NCI-H1930 (cell line): ENCODE measurements around the gene ADAMTS9.
"Not testable (repeated sequence)": the region's sequence is repeated elsewhere in the genome, so short reads cannot be mapped to it uniquely, and the experiment has no call there.

ENCODE experiments used
- DNase-seq, 2 experiments: peaks; one replicate each; lab custom pipeline; 2025; lab: John Stamatoyannopoulos, UW

The ADAMTS9 gene

GRCh38 chr3:64575211-64575844 lies 112.5 kb downstream of the ADAMTS9 start:
- no peak for DNase-seq

DNA sequence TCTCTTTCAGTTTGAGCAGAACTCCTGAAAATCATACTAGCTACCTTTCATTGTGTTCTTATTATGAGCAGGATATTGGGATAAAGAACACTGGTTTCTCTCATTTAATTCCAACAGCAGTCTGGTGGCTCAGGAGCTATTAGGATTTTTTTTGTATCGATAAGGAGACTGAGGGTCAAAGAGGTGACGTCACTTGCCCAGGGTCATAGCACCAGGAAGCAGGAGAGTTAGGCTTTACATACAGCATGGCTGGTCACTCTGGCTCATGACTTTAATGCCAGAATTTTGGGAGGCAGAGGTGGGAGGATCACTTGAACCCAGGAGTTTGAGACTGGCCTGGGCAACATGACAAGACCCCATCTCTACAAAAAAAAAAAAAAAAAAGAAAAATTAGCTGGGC lies 113.6 kb downstream of the ADAMTS9 start:
- no peak for DNase-seq

- DNase-seq: no peak
These were observed 115.8 kb downstream of the ADAMTS9 start for GRCh38 chr3:64571982-64572381.

DNA sequence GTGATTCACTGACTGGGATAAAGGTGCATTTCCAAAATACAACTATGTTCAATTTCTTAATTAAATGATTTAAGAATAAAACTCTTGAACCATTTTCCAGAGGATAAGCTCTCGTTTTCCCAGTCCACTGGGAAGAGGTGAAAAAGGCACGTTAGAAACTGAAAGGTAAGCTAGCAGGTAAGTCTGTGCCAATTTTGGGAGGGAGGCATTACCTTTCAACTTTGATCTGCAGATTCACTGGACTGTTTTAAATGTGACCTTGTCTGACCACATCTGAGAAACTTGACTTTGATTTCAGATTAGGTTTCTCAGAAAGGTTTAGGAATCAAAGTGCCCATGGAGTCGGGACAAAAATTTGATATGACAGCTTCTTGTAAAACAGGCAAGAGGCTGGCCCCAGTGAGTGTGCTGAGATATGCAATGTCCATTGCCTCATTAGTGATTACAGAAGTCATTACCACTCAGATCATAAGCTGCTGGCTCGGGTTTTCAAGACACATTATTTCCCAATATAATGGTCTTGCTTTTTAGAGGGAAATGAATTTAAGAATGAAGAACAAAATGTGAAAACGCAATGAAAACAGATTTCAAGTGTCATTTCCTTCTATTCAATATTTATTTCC lies 118.8 kb downstream of the ADAMTS9 start:
- DNase-seq: no peak

DNA sequence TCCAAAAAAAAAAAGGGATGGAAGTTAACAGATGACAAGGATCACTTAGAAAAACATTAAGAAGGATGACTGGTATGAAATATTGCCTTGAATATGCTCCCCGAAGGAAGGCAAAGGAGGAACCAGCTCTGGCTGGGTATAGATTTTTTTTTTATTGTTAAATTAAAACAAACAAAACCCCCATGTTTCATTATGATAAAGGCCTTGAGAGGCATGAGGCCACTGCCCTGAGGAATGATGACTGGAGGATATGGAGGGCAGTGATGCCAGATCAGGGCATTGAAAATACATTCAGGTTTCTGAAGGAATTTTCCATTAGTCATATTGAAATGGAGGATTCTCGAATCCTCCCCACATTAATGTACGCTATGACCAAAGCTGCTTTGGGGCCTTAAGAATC lies 120.9 kb downstream of the ADAMTS9 start:
- no peak for DNase-seq

DNA sequence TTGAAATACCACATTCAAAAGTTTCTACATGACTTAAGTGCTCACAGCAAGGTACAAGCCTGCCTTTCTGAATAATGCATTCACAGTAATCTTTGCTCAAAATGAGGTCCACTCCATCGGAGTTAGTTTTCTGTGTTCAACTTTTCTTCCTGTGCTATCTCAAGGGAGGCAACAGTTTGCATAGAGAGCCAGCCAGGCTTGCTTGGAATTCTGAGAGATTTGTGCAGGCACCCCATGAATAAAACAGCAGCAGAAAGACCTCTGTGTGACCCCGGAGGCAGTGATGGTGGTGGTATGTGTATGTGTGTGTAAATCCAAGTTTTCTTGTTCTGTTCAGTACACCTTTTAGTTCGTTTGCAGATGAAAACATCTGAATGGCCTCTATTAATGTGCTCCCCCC lies 124.0 kb downstream of the ADAMTS9 start:
- DNase-seq: no peak

DNA sequence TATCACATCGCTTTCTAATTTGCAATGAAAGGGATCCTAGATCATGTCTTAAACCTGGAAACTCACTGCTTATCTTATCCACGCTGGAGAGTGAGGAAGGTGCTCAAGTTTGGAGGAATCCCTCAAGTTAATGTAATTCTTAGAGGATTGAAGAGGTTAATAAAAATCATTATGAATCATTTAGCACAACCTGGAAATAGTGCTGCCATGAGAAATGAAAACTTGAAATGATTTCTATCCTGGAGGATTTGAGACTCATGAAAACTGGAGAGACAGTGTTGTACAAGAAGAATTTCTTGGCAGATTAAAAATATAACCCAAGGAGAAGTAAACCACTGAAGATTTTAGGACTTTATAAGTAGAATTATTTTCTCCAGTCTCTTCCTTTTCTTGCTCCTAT lies 125.9 kb downstream of the ADAMTS9 start:
- DNase-seq: no peak

- DNase-seq: no peak
These were observed 126.4 kb downstream of the ADAMTS9 start for GRCh38 chr3:64561325-64561843.

DNA sequence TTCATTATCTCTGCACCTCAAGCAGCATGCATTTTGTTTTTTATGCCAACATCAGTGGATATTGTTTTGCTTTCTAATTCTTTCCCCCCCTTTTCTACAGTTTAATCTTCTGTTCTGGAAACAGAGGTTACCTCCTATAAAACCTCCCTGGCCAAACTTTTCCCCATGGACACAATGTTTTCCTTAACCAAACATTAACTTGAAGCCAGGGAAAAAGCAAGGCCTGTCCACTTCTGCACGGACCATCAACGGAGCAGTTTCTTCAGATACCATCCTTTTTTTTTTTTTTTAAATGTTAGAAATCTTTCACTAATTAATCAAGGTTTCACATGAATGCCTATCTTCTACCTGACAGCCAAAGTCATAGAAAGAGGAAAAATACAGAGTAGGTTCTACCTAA lies 127.0 kb downstream of the ADAMTS9 start:
- DNase-seq: no peak

DNA sequence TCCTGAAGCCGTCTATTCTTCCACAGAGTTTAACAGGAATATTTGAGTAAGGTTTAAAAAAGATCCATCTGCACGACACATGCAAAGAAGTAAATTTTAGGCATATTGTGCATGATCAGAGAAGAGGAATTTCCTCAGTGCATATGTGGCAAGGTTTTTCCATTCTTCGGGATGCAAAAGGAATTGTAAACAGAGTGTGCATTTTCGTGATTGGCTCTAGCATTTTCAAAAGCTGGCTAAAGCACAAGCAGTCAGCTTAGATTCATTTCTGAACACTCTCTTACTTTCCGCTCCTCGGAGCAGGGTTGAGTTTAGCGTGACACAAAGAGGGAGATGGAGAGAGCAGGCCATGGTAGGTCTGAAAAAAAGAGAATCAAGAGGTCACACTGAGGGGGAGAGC lies 128.2 kb downstream of the ADAMTS9 start:
- DNase-seq: no peak

GRCh38 chr3:64556046-64556445 lies 131.8 kb downstream of the ADAMTS9 start:
- DNase-seq: no peak

DNA sequence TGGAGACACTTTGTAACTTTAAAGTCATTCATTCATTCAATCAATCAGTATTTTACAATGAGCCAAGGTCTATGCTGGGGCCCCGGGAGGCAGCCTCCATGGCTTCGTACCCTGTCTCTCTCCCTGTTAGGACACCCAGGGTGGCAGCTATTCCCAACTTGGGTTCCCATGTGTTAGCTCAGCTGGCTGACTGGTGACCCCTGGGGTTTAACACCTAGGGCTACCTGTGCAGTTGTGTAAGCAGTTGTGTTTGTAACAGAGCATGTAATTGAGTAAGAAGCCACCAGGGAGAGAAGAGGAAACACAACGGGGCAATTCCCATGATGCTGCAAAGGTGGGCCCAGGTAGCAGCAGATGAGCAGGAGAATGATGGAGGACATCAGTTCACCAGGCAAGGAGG lies 132.4 kb downstream of the ADAMTS9 start:
- DNase-seq: no peak

DNA sequence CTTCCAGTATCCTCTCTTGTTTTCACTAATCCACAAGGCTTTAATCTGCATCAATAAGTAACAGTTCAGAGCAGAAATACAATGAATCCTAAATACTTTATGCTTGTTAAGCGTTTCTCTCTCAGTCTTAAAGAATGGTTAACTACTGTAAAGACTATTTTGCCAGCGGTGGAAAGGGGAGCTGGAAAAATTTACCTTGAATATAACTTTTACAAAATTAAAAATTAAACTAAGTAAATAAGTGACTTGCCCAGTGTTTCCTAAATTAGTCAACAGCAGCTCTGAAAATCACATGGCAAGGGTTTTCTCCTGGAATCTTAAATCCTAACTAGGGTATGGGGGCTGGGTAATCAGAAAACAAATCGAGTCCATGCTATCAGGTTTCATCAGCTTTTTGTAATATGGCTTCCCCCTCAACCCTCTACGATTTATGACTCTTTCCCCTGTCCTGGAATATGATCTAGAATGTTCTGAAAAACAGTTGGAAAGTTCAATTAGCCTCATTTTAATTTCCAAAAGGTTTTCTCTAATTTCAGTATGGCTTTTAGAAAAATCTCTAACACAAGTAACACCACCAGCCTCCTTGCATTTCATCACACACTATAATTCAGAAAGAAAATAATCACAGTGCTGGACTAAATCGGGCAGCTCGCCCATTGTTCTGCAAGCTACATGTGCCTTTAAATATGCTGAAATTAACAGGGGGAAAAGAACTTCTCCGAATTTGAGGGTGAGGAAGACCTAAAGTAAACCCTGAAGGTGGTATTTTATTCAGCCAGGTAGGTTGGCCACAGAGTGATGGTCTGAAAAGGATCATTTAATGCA lies 133.5 kb downstream of the ADAMTS9 start:
- DNase-seq: no peak

GRCh38 chr3:64552966-64553365 lies 134.8 kb downstream of the ADAMTS9 start:
- no peak for DNase-seq

DNA sequence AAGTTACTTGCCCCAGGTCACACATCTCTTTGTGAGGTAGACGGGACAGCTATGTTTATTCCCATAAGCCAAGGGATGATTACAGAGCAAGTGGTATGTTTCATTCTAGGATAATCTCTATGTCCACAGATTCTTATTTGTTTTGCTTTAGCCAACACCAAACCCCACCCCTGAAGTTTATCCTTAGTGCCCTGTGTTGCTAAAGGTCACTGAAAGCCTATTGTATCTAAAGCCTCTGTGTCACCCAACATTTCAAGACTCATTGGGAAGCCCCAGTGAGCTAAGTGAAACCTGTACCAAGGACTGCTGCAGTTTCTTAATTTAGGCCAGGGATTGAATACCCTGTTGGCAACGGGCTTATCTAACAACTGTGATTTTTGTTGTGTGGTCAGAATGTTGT lies 135.6 kb downstream of the ADAMTS9 start:
- DNase-seq: no peak

DNA sequence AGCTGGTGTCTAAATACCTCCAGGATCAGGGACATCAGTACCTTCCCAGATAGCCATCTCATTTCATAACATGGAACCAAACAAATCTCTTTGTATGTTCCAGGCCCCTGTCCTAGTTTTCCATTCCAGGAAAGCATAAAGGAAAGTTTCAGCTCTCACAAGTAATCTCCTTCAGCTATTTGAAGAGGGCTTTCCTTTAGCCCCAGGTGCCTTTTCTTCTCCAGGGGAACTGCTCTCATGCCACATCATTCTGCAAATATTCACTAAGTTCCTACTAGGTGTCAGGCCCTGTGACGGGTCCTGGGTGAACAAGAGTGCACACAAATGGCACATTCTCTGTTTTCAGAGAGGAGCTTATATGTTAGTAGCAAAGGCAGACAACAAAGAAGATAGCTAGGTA lies 136.1 kb downstream of the ADAMTS9 start:
- DNase-seq: no peak

DNA sequence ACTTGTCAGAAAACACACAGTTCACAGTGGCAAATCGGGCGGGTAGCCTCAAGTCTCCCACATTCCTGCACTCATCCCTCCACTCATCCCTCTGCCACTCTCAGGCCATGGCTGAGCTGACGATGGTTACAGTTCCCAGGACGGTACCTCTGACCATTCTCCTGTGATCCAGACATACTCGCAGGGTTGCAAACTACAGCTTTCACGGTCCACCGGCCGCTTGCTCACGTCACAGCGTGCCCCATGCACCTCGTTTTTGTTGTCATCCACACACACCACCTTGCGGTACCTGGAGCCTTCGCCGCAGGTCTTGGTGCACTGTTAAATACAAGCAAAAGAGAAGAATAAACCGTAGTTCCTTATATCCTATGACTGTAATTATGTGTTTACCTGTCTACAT lies 137.1 kb downstream of the ADAMTS9 start:
- no peak for DNase-seq

- DNase-seq: no peak
These were observed 137.9 kb downstream of the ADAMTS9 start for GRCh38 chr3:64549869-64550268.

DNA sequence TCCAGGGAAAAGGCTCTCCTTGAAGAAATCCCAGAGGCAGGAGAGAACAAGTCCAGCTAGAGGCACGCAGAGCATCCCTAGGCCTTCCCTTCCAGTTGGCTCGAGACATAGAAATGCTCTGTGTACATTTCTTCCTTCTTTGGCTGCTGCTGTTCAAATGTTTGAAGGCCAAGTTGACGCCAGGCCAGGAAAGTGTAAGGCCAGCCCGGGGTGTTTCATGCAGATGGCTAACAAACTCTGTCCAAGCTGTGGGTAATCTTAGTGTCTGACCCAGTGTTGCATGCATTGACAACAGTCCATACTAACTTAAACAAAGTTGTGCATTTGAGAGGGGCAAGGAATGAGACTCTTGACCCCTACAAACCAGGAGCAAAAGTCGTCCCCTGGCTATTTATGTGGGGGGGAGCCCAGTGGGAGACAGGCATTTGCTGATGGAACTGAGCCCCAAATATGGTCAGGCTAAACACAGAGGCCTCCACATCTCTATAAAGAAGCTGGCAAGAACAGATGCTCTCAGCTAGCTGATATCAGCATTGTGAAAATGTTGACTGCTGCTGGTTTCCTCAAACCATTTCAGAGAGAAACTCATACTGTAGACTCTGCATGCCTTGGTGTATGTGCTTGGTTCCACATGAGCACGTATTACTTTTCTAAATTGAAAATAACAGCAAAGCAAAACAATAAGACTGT lies 139.5 kb downstream of the ADAMTS9 start:
- no peak for DNase-seq

GRCh38 chr3:64546856-64547255 lies 140.9 kb downstream of the ADAMTS9 start:
- no peak for DNase-seq

DNA sequence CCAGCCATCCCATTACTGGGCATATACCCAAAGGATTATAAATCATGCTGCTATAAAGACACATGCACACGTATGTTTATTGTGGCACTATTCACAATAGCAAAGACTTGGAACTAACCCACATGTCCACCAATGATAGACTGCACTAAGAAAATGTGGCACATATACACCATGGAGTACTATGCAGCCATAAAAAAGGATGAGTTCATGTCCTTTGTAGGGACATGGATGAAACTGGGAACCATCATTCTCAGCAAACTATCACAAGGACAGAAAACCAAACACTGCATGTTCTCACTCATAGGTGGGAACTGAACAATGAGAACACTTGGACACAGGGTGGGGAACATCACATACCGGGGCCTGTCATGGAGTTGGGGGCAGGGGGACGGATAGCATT lies 142.6 kb downstream of the ADAMTS9 start:
- DNase-seq: not testable (repeated sequence)

GRCh38 chr3:64541803-64542202 lies 146.0 kb downstream of the ADAMTS9 start:
- DNase-seq: no peak
